Sigmoid colon (tissue), 4 donors: ENCODE measurements around the gene TIMD4.

Experiments used
- EP300 ChIP-seq, 4 donors: sonication (generic); formaldehyde crosslinking; IDR thresholded peaks; one replicate each; pipeline ENCODE4 v1.6.1; 2017; ENCODE audit warnings: antibody characterized with exemption in 4 of 4
- TF ChIP-seq, protein P1 (sequence below), 4 experiments: fragments of 450-650 bp in 3 of 4; fragments of 200-600 bp in 1 of 4; IDR thresholded peaks; one replicate each; pipeline ENCODE4 v1.5.1; 2016 to 2019; ENCODE audit warnings: antibody characterized with exemption in 4 of 4, mild to moderate bottlenecking in 3 of 4, moderate library complexity in 2 of 4

DNA sequence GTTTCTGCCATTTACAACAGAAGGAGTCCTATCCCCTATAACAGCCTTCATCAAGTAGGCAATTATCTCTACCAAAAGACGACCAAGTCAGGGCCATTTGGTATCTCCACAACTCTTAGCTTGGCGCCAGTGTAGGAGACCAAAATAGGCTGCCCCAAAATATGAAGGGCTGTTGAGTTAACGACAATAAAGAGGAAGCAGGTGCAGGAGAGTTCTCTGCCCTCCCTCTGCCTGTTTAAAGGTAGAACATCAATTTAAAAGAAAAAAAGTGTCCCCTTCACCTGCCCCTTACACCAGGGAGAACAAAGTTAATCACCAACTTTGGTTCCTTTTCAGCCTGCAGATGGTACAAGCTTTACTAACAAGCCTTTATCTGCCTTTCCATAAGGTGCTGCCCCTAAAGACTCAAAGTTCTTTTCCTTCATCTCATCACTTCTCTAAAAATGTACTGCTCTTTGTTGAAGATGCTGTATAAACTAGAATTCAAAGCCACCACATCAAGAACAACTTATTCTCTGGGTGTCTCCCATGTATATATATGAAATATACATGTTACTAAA is 79.6 kb downstream of the TIMD4 start:
- TF ChIP-seq, protein P1, sequence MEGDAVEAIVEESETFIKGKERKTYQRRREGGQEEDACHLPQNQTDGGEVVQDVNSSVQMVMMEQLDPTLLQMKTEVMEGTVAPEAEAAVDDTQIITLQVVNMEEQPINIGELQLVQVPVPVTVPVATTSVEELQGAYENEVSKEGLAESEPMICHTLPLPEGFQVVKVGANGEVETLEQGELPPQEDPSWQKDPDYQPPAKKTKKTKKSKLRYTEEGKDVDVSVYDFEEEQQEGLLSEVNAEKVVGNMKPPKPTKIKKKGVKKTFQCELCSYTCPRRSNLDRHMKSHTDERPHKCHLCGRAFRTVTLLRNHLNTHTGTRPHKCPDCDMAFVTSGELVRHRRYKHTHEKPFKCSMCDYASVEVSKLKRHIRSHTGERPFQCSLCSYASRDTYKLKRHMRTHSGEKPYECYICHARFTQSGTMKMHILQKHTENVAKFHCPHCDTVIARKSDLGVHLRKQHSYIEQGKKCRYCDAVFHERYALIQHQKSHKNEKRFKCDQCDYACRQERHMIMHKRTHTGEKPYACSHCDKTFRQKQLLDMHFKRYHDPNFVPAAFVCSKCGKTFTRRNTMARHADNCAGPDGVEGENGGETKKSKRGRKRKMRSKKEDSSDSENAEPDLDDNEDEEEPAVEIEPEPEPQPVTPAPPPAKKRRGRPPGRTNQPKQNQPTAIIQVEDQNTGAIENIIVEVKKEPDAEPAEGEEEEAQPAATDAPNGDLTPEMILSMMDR (IDR thresholded peaks at IDR 0.05) = no peak
- no peak for TF ChIP-seq EP300 (IDR thresholded peaks at IDR 0.05)
